Measurements from ENCODE around the gene ANKRD10.

The ANKRD10 gene

DNA sequence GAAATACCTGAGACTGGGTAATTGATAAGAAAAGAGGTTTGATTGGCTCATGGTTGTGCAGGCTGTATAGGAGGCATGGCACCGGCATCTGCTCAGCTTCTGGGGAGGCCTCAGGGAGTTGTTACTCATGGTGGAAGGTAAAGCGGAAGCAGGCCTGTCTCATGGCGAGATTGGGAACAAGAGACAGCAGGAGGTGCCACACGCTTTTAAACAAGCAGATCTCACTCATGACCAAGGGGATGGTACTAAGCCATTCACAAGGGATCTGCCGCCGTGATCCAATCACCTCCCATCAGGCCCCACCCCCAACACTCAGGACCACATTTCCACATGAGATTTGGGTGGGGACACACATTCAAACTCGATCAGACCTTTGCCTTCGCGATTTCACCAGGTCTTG is 86.2 kb downstream of the ANKRD10 start:
- DNase-seq = no peak

Data from NCI-H2081 (cell line).